Transverse colon (tissue), 4 donors: Measurements from ENCODE around the gene RIT1. TPM values are rescaled to one million over a fixed set of nuclear protein-coding genes. Genes with fewer than 3 reads are reported as not detected.

Experiments used
- DNase-seq: peaks from one replicate; pipeline ENCODE4 v3.0.0-alpha.2; 2019
- H3K27ac ChIP-seq, 4 donors: fragments of 200-600 bp; sonication (generic); 2 replicates each; pipeline ENCODE4 v1.5.1; 2016 to 2018; ENCODE audit warnings: inconsistent platforms in 4 of 4
- H3K27me3 ChIP-seq: fragments of 200-600 bp; sonication (generic); 2 replicates; pipeline ENCODE4 v1.5.1; 2017; ENCODE audit warnings: inconsistent platforms
- H3K36me3 ChIP-seq, 4 donors: fragments of 200-600 bp; sonication (generic); 2 replicates each; pipeline ENCODE4 v1.5.1; 2017 to 2019; ENCODE audit warnings: inconsistent platforms in 4 of 4
- H3K4me1 ChIP-seq, 4 donors: fragments of 200-600 bp; sonication (generic); 2 replicates each; pipeline ENCODE4 v1.5.1; 2017 to 2020; ENCODE audit warnings: inconsistent platforms in 4 of 4
- H3K4me3 ChIP-seq, 4 donors: fragments of 200-600 bp; sonication (generic); 1 replicate in 1 of 4; 2 replicates in 3 of 4; pipeline versions ENCODE4 v1.5.1 to v1.6.1; 2017 to 2019; ENCODE audit warnings: inconsistent platforms in 4 of 4
- H3K9me3 ChIP-seq, 2 donors: fragments of 200-600 bp; sonication (generic); 2 replicates each; pipeline ENCODE4 v1.5.1; 2017 to 2019; ENCODE audit warnings: inconsistent platforms in 2 of 2
- EP300 ChIP-seq: sonication (generic); formaldehyde crosslinking; IDR thresholded peaks from one replicate; pipeline ENCODE4 v1.6.1; 2017; ENCODE audit warnings: antibody characterized with exemption, low read depth
- POLR2A ChIP-seq: fragments of 450-650 bp; IDR thresholded peaks from one replicate; pipeline ENCODE4 v1.6.1; 2016; ENCODE audit warnings: antibody characterized with exemption, mild to moderate bottlenecking, moderate library complexity
- POLR2AphosphoS5 ChIP-seq, 3 donors: sonication (generic); formaldehyde crosslinking; IDR thresholded peaks; one replicate each; pipeline ENCODE4 v1.6.1; 2016; ENCODE audit warnings: antibody characterized with exemption in 3 of 3
- WGBS, 2 donors: methylation state at CpG; one replicate each; pipeline ENCODE4 v1.1.5; 2018; ENCODE audit warnings: low coverage in 1 of 2; 5-methylcytosine and 5-hydroxymethylcytosine counted together
- in situ Hi-C, 4 donors: fragments of 200-750 bp; cut with MboI; loops; one replicate each; pipeline versions ENCODE4 v1.15.0 to v1.15.1; 2017; ENCODE audit warnings: low sequenced_read_pairs in 3 of 4, low pct_ligation_motif_present in 1 of 4, low pct_unique_long_range_greater_than_20kb in 1 of 4
- intact Hi-C: fragments of 100-400 bp; cut with DNase I; formaldehyde crosslinking; loops from one replicate; pipeline ENCODE4 v1.15.1; 2023; ENCODE audit warnings: low total_unique reads
- total RNA-seq, 4 donors: library from RNA; depleted of rRNA; stranded (reverse); fragments of >200 nt; gene quantifications; one replicate each; pipeline ENCODE4 v1.1.0, GENCODE V29; 2016
- TF ChIP-seq, protein P1 (sequence below), 5 experiments: fragments of 200-600 bp in 3 of 5; fragments of 450-650 bp in 2 of 5; sonication (generic) in 3 of 5; IDR thresholded peaks; 1 replicate in 2 of 5; 2 replicates in 3 of 5; pipeline ENCODE4 v1.5.1; 2016 to 2017; ENCODE audit warnings: antibody characterized with exemption in 5 of 5, inconsistent platforms in 3 of 5, mild to moderate bottlenecking in 2 of 5, moderate library complexity in 1 of 5

RIT1 gene
- total RNA-seq, 4 donors from 2014 or later, result 6.4 to 23.7 (median 17.0) TPM

GRCh38 chr1:155938220-155938627, 27.1 kb upstream of the RIT1 start:
- DNase-seq, result no peak
- Histone ChIP-seq H3K27ac (peak overlapping the region in 3 of 4 donors; percentile 9 to 34 (median 24)), H3K9me3 (no peaks in the 10 kb centered on the region), H3K4me1 (peaks cover 16 to 60% (median 41%) of the 10 kb centered on the region in 4 donors), H3K36me3 (no peaks in the 10 kb centered on the region), H3K27me3 (no peaks in the 10 kb centered on the region), H3K4me3 (no peak overlapping the region)
- in situ Hi-C loops, result loop anchor here (5.0 to 10.0 kb wide), 3 partner anchors 44 to 49 kb away; no protein-coding TSS in a partner anchor
- TF ChIP-seq POLR2AphosphoS5 (IDR thresholded peaks at IDR 0.05) (no peak), EP300 (no peak), POLR2A (no peak)
- TF ChIP-seq, protein P1, sequence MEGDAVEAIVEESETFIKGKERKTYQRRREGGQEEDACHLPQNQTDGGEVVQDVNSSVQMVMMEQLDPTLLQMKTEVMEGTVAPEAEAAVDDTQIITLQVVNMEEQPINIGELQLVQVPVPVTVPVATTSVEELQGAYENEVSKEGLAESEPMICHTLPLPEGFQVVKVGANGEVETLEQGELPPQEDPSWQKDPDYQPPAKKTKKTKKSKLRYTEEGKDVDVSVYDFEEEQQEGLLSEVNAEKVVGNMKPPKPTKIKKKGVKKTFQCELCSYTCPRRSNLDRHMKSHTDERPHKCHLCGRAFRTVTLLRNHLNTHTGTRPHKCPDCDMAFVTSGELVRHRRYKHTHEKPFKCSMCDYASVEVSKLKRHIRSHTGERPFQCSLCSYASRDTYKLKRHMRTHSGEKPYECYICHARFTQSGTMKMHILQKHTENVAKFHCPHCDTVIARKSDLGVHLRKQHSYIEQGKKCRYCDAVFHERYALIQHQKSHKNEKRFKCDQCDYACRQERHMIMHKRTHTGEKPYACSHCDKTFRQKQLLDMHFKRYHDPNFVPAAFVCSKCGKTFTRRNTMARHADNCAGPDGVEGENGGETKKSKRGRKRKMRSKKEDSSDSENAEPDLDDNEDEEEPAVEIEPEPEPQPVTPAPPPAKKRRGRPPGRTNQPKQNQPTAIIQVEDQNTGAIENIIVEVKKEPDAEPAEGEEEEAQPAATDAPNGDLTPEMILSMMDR (IDR thresholded peaks at IDR 0.05), result peak; percentile 39 to 72 (median 51)
- intact Hi-C loops, result loop anchor here (5.0 kb wide), 1 partner anchor 49 kb away; no protein-coding TSS in a partner anchor
- 0% methylated on average over 1 of the region's 1 CpG for WGBS, 2 donors

- Histone ChIP-seq H3K27me3 (no peaks in the 10 kb centered on the region), H3K27ac (peak overlapping the region; percentile 91 to 96 (median 94)), H3K9me3 (no peaks in the 10 kb centered on the region), H3K4me1 (peaks cover 31 to 60% (median 41%) of the 10 kb centered on the region in 4 donors), H3K4me3 (peak overlapping the region; percentile 7 to 89 (median 80)), H3K36me3 (peaks cover 0 to 11% (median 3%) of the 10 kb centered on the region in 4 donors)
- TF ChIP-seq POLR2AphosphoS5 (IDR thresholded peaks at IDR 0.05) (no peak), EP300 (no peak), POLR2A (no peak)
- TF ChIP-seq, protein P1 (IDR thresholded peaks at IDR 0.05), result no peak
- DNase-seq, result no peak
- intact Hi-C loops, result loop anchor here (5.0 kb wide), 1 partner anchor 52 kb away; no protein-coding TSS in a partner anchor
- in situ Hi-C loops, result loop anchor here (5.0 to 10.0 kb wide), 3 partner anchors 47 to 52 kb away; no protein-coding TSS in a partner anchor
- 43 to 84% methylated on average over 6 to 24 of the region's 24 CpGs for WGBS, 2 donors
Observed at GRCh38 chr1:155934936-155935590, 23.9 kb upstream of the RIT1 start.

- peaks cover 30 to 60% (median 42%) of the 10 kb centered on the region in 4 donors for H3K4me1 ChIP-seq
- in situ Hi-C loops (loop anchor here in 2 of 4 donors (10.0 kb wide), 1 partner anchor 50 kb away; no protein-coding TSS in a partner anchor), intact Hi-C loops (no loop called here)
- no peaks in the 10 kb centered on the region for H3K27me3 ChIP-seq
- H3K4me3 ChIP-seq, result peak within 1 kb of the TSS; percentile 80 to 89 (median 83)
- DNase-seq, result peak; percentile 97
- H3K36me3 ChIP-seq, result peaks cover 0 to 18% (median 6%) of the 10 kb centered on the region in 4 donors
- H3K9me3 ChIP-seq, result no peaks in the 10 kb centered on the region
- peak; percentile 100 for TF ChIP-seq POLR2A
- TF ChIP-seq, protein P1 (IDR thresholded peaks at IDR 0.05), result no peak
- TF ChIP-seq EP300, result no peak
- TF ChIP-seq POLR2AphosphoS5 (IDR thresholded peaks at IDR 0.05), result peak; percentile 99 to 100 (median 100)
- 1 to 11% methylated on average over 9 to 50 of the region's 50 CpGs for WGBS, 2 donors
- peak within 1 kb of the TSS; percentile 91 to 96 (median 94) for H3K27ac ChIP-seq
Observed at GRCh38 chr1:155934097-155934935, 23.2 kb upstream of the RIT1 start, which contains the start of gene KHDC4. Gene KHDC4, minus strand, starts transcription at chr1:155934413. Its CDS starts 40 bp downstream, at chr1:155934373.
